ENCODE measurements around the gene SYNE1.

SYNE1 gene

GRCh38 chr6:152450519-152450918 lies 186.6 kb downstream of the SYNE1 start:
- Histone ChIP-seq H3K18ac (ENCODE audit: low read length) (no peak overlapping the region), H3K27ac (ENCODE audit: low read depth, low read length) (no peak overlapping the region), H3K4ac (ENCODE audit: low read depth, low read length) (no peak overlapping the region), H2AK5ac (ENCODE audit: low read length) (no peak overlapping the region), H3K23ac (ENCODE audit: low read length) (no peak overlapping the region), H3K4me1 (ENCODE audit: control insufficient read depth, low read depth, low read length) (no peaks in the 10 kb centered on the region), H2BK120ac (ENCODE audit: low read depth, low read length) (no peak overlapping the region), H3K79me2 (ENCODE audit: control insufficient read depth, insufficient read depth, low read length) (no peaks in the 10 kb centered on the region), H2BK15ac (replicated peaks; ENCODE audit: low read depth) (no peak overlapping the region), H3K4me3 (ENCODE audit: low read length) (no peak overlapping the region), H3K79me1 (ENCODE audit: low read length) (no peaks in the 10 kb centered on the region), H4K8ac (ENCODE audit: low read depth, low read length) (no peak overlapping the region), H2BK5ac (ENCODE audit: low read length) (no peak overlapping the region), H3K36me3 (ENCODE audit: control insufficient read depth, insufficient read depth, low read length) (no peaks in the 10 kb centered on the region), H3K56ac (ENCODE audit: low read length) (no peak overlapping the region), H3K9ac (ENCODE audit: low read length) (no peak overlapping the region), H3K27me3 (ENCODE audit: insufficient read depth, low read length, poor library complexity) (no peaks in the 10 kb centered on the region), H3K4me2 (ENCODE audit: low read length) (no peak overlapping the region), H4K5ac (ENCODE audit: low read length) (no peak overlapping the region)
- no CpG with 5 or more reads among the region's 4 CpGs for WGBS (ENCODE audit: extremely low coverage, insufficient coverage, low lambda C conversion rate)
- DNase-seq: no peak

GRCh38 chr6:152441902-152442301 lies 195.3 kb downstream of the SYNE1 start:
- WGBS (ENCODE audit: extremely low coverage, insufficient coverage, low lambda C conversion rate): no CpG with 5 or more reads among the region's 15 CpGs
- no peak overlapping the region for H3K56ac ChIP-seq (ENCODE audit: low read length)
- H3K79me2 ChIP-seq (ENCODE audit: control insufficient read depth, insufficient read depth, low read length): no peaks in the 10 kb centered on the region
- no peak overlapping the region for H3K27ac ChIP-seq (ENCODE audit: low read depth, low read length)
- H2BK120ac ChIP-seq (ENCODE audit: low read depth, low read length): no peak overlapping the region
- no peaks in the 10 kb centered on the region for H3K36me3 ChIP-seq (ENCODE audit: control insufficient read depth, insufficient read depth, low read length)
- H3K4me3 ChIP-seq (ENCODE audit: low read length): no peak overlapping the region
- no peak overlapping the region for H4K8ac ChIP-seq (ENCODE audit: low read depth, low read length)
- no peak overlapping the region for H2BK15ac ChIP-seq (replicated peaks; ENCODE audit: low read depth)
- H3K23ac ChIP-seq (ENCODE audit: low read length): no peak overlapping the region
- H3K18ac ChIP-seq (ENCODE audit: low read length): no peak overlapping the region
- H3K9ac ChIP-seq (ENCODE audit: low read length): no peak overlapping the region
- DNase-seq: no peak
- H3K4me1 ChIP-seq (ENCODE audit: control insufficient read depth, low read depth, low read length): no peaks in the 10 kb centered on the region
- no peak overlapping the region for H3K4me2 ChIP-seq (ENCODE audit: low read length)
- H2AK5ac ChIP-seq (ENCODE audit: low read length): no peak overlapping the region
- H3K79me1 ChIP-seq (ENCODE audit: low read length): no peaks in the 10 kb centered on the region
- H3K4ac ChIP-seq (ENCODE audit: low read depth, low read length): no peak overlapping the region
- no peak overlapping the region for H4K5ac ChIP-seq (ENCODE audit: low read length)
- H3K27me3 ChIP-seq (ENCODE audit: insufficient read depth, low read length, poor library complexity): no peaks in the 10 kb centered on the region
- H2BK5ac ChIP-seq (ENCODE audit: low read length): no peak overlapping the region

- no peak overlapping the region for H3K18ac ChIP-seq (ENCODE audit: low read length)
- no peak overlapping the region for H2BK5ac ChIP-seq (ENCODE audit: low read length)
- H3K4me1 ChIP-seq (ENCODE audit: control insufficient read depth, low read depth, low read length): no peaks in the 10 kb centered on the region
- no peak overlapping the region for H2BK15ac ChIP-seq (replicated peaks; ENCODE audit: low read depth)
- H3K56ac ChIP-seq (ENCODE audit: low read length): no peak overlapping the region
- no peaks in the 10 kb centered on the region for H3K36me3 ChIP-seq (ENCODE audit: control insufficient read depth, insufficient read depth, low read length)
- no peak overlapping the region for H3K4ac ChIP-seq (ENCODE audit: low read depth, low read length)
- H3K79me1 ChIP-seq (ENCODE audit: low read length): no peaks in the 10 kb centered on the region
- no CpG with 5 or more reads among the region's 3 CpGs for WGBS (ENCODE audit: extremely low coverage, insufficient coverage, low lambda C conversion rate)
- no peak overlapping the region for H3K27ac ChIP-seq (ENCODE audit: low read depth, low read length)
- no peak overlapping the region for H3K4me3 ChIP-seq (ENCODE audit: low read length)
- no peak overlapping the region for H4K8ac ChIP-seq (ENCODE audit: low read depth, low read length)
- H3K9ac ChIP-seq (ENCODE audit: low read length): no peak overlapping the region
- H3K27me3 ChIP-seq (ENCODE audit: insufficient read depth, low read length, poor library complexity): no peaks in the 10 kb centered on the region
- no peak overlapping the region for H3K23ac ChIP-seq (ENCODE audit: low read length)
- DNase-seq: no peak
- no peak overlapping the region for H4K5ac ChIP-seq (ENCODE audit: low read length)
- no peaks in the 10 kb centered on the region for H3K79me2 ChIP-seq (ENCODE audit: control insufficient read depth, insufficient read depth, low read length)
- H2AK5ac ChIP-seq (ENCODE audit: low read length): no peak overlapping the region
- H2BK120ac ChIP-seq (ENCODE audit: low read depth, low read length): no peak overlapping the region
- H3K4me2 ChIP-seq (ENCODE audit: low read length): no peak overlapping the region
Measured at GRCh38 chr6:152435816-152436215, 201.3 kb downstream of the SYNE1 start.

- no peaks in the 10 kb centered on the region for H3K79me2 ChIP-seq (ENCODE audit: control insufficient read depth, insufficient read depth, low read length)
- no peak overlapping the region for H4K8ac ChIP-seq (ENCODE audit: low read depth, low read length)
- no peaks in the 10 kb centered on the region for H3K27me3 ChIP-seq (ENCODE audit: insufficient read depth, low read length, poor library complexity)
- no peak overlapping the region for H4K5ac ChIP-seq (ENCODE audit: low read length)
- H3K56ac ChIP-seq (ENCODE audit: low read length): no peak overlapping the region
- no peak overlapping the region for H3K18ac ChIP-seq (ENCODE audit: low read length)
- no peak overlapping the region for H3K4me2 ChIP-seq (ENCODE audit: low read length)
- no peak overlapping the region for H2BK15ac ChIP-seq (replicated peaks; ENCODE audit: low read depth)
- no peaks in the 10 kb centered on the region for H3K36me3 ChIP-seq (ENCODE audit: control insufficient read depth, insufficient read depth, low read length)
- no peak overlapping the region for H3K4ac ChIP-seq (ENCODE audit: low read depth, low read length)
- no peak overlapping the region for H2BK120ac ChIP-seq (ENCODE audit: low read depth, low read length)
- H3K4me1 ChIP-seq (ENCODE audit: control insufficient read depth, low read depth, low read length): no peaks in the 10 kb centered on the region
- H3K23ac ChIP-seq (ENCODE audit: low read length): no peak overlapping the region
- no peak overlapping the region for H2BK5ac ChIP-seq (ENCODE audit: low read length)
- H2AK5ac ChIP-seq (ENCODE audit: low read length): no peak overlapping the region
- no peak overlapping the region for H3K4me3 ChIP-seq (ENCODE audit: low read length)
- no peaks in the 10 kb centered on the region for H3K79me1 ChIP-seq (ENCODE audit: low read length)
- no peak overlapping the region for H3K9ac ChIP-seq (ENCODE audit: low read length)
- H3K27ac ChIP-seq (ENCODE audit: low read depth, low read length): no peak overlapping the region
- no CpG with 5 or more reads among the region's 2 CpGs for WGBS (ENCODE audit: extremely low coverage, insufficient coverage, low lambda C conversion rate)
- no peak for DNase-seq
Measured at GRCh38 chr6:152432758-152433157, 204.4 kb downstream of the SYNE1 start.

GRCh38 chr6:152428126-152428525 lies 209.0 kb downstream of the SYNE1 start:
- H3K27me3 ChIP-seq (ENCODE audit: insufficient read depth, low read length, poor library complexity): no peaks in the 10 kb centered on the region
- H3K4ac ChIP-seq (ENCODE audit: low read depth, low read length): no peak overlapping the region
- H3K23ac ChIP-seq (ENCODE audit: low read length): no peak overlapping the region
- H3K79me2 ChIP-seq (ENCODE audit: control insufficient read depth, insufficient read depth, low read length): no peaks in the 10 kb centered on the region
- no peak overlapping the region for H3K18ac ChIP-seq (ENCODE audit: low read length)
- no peak overlapping the region for H2BK15ac ChIP-seq (replicated peaks; ENCODE audit: low read depth)
- WGBS (ENCODE audit: extremely low coverage, insufficient coverage, low lambda C conversion rate): no CpG with 5 or more reads among the region's 11 CpGs
- H3K9ac ChIP-seq (ENCODE audit: low read length): no peak overlapping the region
- no peak overlapping the region for H3K4me2 ChIP-seq (ENCODE audit: low read length)
- no peak overlapping the region for H3K27ac ChIP-seq (ENCODE audit: low read depth, low read length)
- DNase-seq: peak; percentile 26
- H2BK120ac ChIP-seq (ENCODE audit: low read depth, low read length): no peak overlapping the region
- no peak overlapping the region for H2BK5ac ChIP-seq (ENCODE audit: low read length)
- H3K56ac ChIP-seq (ENCODE audit: low read length): peak overlapping the region; percentile 11
- H3K36me3 ChIP-seq (ENCODE audit: control insufficient read depth, insufficient read depth, low read length): no peaks in the 10 kb centered on the region
- H4K5ac ChIP-seq (ENCODE audit: low read length): no peak overlapping the region
- no peak overlapping the region for H2AK5ac ChIP-seq (ENCODE audit: low read length)
- no peaks in the 10 kb centered on the region for H3K79me1 ChIP-seq (ENCODE audit: low read length)
- no peak overlapping the region for H3K4me3 ChIP-seq (ENCODE audit: low read length)
- H4K8ac ChIP-seq (ENCODE audit: low read depth, low read length): no peak overlapping the region
- H3K4me1 ChIP-seq (ENCODE audit: control insufficient read depth, low read depth, low read length): no peaks in the 10 kb centered on the region

- no peak overlapping the region for H3K23ac ChIP-seq (ENCODE audit: low read length)
- DNase-seq: no peak
- WGBS (ENCODE audit: extremely low coverage, insufficient coverage, low lambda C conversion rate): no CpG with 5 or more reads among the region's 6 CpGs
Measured at GRCh38 chr6:152426276-152426675, 210.9 kb downstream of the SYNE1 start.

More at GRCh38 chr6:152426276-152426675, 210.9 kb downstream of the SYNE1 start:
- H3K4me3 ChIP-seq (ENCODE audit: low read length): no peak overlapping the region
- H3K4me1 ChIP-seq (ENCODE audit: control insufficient read depth, low read depth, low read length): no peaks in the 10 kb centered on the region
- H3K79me1 ChIP-seq (ENCODE audit: low read length): no peaks in the 10 kb centered on the region
- no peak overlapping the region for H3K9ac ChIP-seq (ENCODE audit: low read length)
- H3K4ac ChIP-seq (ENCODE audit: low read depth, low read length): no peak overlapping the region
- H4K8ac ChIP-seq (ENCODE audit: low read depth, low read length): no peak overlapping the region
- H2BK15ac ChIP-seq (replicated peaks; ENCODE audit: low read depth): no peak overlapping the region
- no peak overlapping the region for H3K18ac ChIP-seq (ENCODE audit: low read length)
- no peak overlapping the region for H2AK5ac ChIP-seq (ENCODE audit: low read length)
- H3K4me2 ChIP-seq (ENCODE audit: low read length): no peak overlapping the region
- H2BK120ac ChIP-seq (ENCODE audit: low read depth, low read length): no peak overlapping the region
- no peak overlapping the region for H4K5ac ChIP-seq (ENCODE audit: low read length)
- no peak overlapping the region for H2BK5ac ChIP-seq (ENCODE audit: low read length)
- H3K36me3 ChIP-seq (ENCODE audit: control insufficient read depth, insufficient read depth, low read length): no peaks in the 10 kb centered on the region
- H3K79me2 ChIP-seq (ENCODE audit: control insufficient read depth, insufficient read depth, low read length): no peaks in the 10 kb centered on the region
- H3K56ac ChIP-seq (ENCODE audit: low read length): no peak overlapping the region
- no peak overlapping the region for H3K27ac ChIP-seq (ENCODE audit: low read depth, low read length)
- H3K27me3 ChIP-seq (ENCODE audit: insufficient read depth, low read length, poor library complexity): no peaks in the 10 kb centered on the region
